HG03378 (cell line): ENCODE data around the gene LRIG2.
"Not testable (repeated sequence)": the region's sequence is repeated elsewhere in the genome, so short reads cannot be mapped to it uniquely, and the experiment has no call there.

Experiments used
- ATAC-seq: cut with Tn5 transposase; IDR thresholded peaks from one replicate; pipeline ENCODE4 v1.9.1; 2021; ENCODE audit warnings: mild to moderate bottlenecking, moderate library complexity; ENCODE audit not compliant: unreplicated experiment

The LRIG2 gene

GRCh38 chr1:113057006-113057405, 16.0 kb upstream of the LRIG2 start:
- no peak for ATAC-seq

- ATAC-seq: no peak
Measured at GRCh38 chr1:113058941-113059706, 13.9 kb upstream of the LRIG2 start.

GRCh38 chr1:113063456-113063855, 9.5 kb upstream of the LRIG2 start:
- ATAC-seq: not testable (repeated sequence)

- ATAC-seq: no peak
Measured at GRCh38 chr1:113072141-113072756, 749 bp upstream of the LRIG2 start.

GRCh38 chr1:113073479-113073950, 517 bp downstream of the LRIG2 start:
- peak; percentile 10 for ATAC-seq

- no peak for ATAC-seq
Measured at GRCh38 chr1:113074237-113074636, 1.2 kb downstream of the LRIG2 start.

- ATAC-seq: not testable (repeated sequence)
Measured at GRCh38 chr1:113077978-113078377, 5.0 kb downstream of the LRIG2 start.

- no peak for ATAC-seq
Measured at GRCh38 chr1:113086541-113086940, 13.5 kb downstream of the LRIG2 start.

GRCh38 chr1:113088972-113089371, 16.0 kb downstream of the LRIG2 start:
- no peak for ATAC-seq

GRCh38 chr1:113090051-113090450, 17.1 kb downstream of the LRIG2 start:
- ATAC-seq: no peak

- no peak for ATAC-seq
Measured at GRCh38 chr1:113091988-113092594, 19.1 kb downstream of the LRIG2 start.

- ATAC-seq: no peak
Measured at GRCh38 chr1:113094506-113094905, 21.5 kb downstream of the LRIG2 start.

GRCh38 chr1:113095790-113096455, 22.9 kb downstream of the LRIG2 start:
- no peak for ATAC-seq

GRCh38 chr1:113096493-113096892, 23.5 kb downstream of the LRIG2 start:
- ATAC-seq: no peak

GRCh38 chr1:113101588-113101987, 28.6 kb downstream of the LRIG2 start:
- ATAC-seq: no peak

- ATAC-seq: no peak
Measured at GRCh38 chr1:113103048-113103447, 30.1 kb downstream of the LRIG2 start.

GRCh38 chr1:113103977-113104376, 31.0 kb downstream of the LRIG2 start:
- ATAC-seq: no peak

GRCh38 chr1:113106910-113107309, 33.9 kb downstream of the LRIG2 start:
- no peak for ATAC-seq

GRCh38 chr1:113109908-113110554, 37.0 kb downstream of the LRIG2 start:
- no peak for ATAC-seq

- ATAC-seq: no peak
Measured at GRCh38 chr1:113118266-113118665, 45.3 kb downstream of the LRIG2 start.

GRCh38 chr1:113123737-113124136, 50.7 kb downstream of the LRIG2 start:
- no peak for ATAC-seq
